Peyer's patch (tissue), 4 donors: ENCODE data around the gene PALD1.

Source experiments
- POLR2A ChIP-seq, 2 donors: fragments of 450-650 bp; IDR thresholded peaks; one replicate each; pipeline ENCODE4 v1.5.1; 2017; ENCODE audit warnings: antibody characterized with exemption in 2 of 2, mild to moderate bottlenecking in 2 of 2, moderate library complexity in 2 of 2
- TF ChIP-seq, protein P1 (sequence below), 6 experiments: fragments of 450-650 bp in 4 of 6; fragments of 200-600 bp in 2 of 6; sonication (generic) in 1 of 6; IDR thresholded peaks; one replicate each; pipeline ENCODE4 v1.5.1; 2017 to 2019; ENCODE audit warnings: antibody characterized with exemption in 6 of 6, mild to moderate bottlenecking in 3 of 6, moderate library complexity in 1 of 6

- TF ChIP-seq, protein P1, sequence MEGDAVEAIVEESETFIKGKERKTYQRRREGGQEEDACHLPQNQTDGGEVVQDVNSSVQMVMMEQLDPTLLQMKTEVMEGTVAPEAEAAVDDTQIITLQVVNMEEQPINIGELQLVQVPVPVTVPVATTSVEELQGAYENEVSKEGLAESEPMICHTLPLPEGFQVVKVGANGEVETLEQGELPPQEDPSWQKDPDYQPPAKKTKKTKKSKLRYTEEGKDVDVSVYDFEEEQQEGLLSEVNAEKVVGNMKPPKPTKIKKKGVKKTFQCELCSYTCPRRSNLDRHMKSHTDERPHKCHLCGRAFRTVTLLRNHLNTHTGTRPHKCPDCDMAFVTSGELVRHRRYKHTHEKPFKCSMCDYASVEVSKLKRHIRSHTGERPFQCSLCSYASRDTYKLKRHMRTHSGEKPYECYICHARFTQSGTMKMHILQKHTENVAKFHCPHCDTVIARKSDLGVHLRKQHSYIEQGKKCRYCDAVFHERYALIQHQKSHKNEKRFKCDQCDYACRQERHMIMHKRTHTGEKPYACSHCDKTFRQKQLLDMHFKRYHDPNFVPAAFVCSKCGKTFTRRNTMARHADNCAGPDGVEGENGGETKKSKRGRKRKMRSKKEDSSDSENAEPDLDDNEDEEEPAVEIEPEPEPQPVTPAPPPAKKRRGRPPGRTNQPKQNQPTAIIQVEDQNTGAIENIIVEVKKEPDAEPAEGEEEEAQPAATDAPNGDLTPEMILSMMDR (IDR thresholded peaks at IDR 0.05), result no peak
- no peak for TF ChIP-seq POLR2A (IDR thresholded peaks at IDR 0.05)
Observed at GRCh38 chr10:70480239-70480861, 1.8 kb downstream of the PALD1 start.
